Measurements from ENCODE around the gene CCT7.

- TF ChIP-seq EZH2 (IDR thresholded peaks at IDR 0.05) (no peak), MAX (IDR thresholded peaks at IDR 0.05) (no peak), CTCF (IDR thresholded peaks at IDR 0.05 in 2 of 3, conservative IDR thresholded peaks at IDR 0.05 in 1 of 3; ENCODE audit: borderline replicate concordance in 1 of 3, insufficient read depth in 1 of 3, low read depth in 2 of 3, low read length in 2 of 3) (no peak), ZFX (IDR thresholded peaks at IDR 0.05) (no peak), POLR2A (IDR thresholded peaks at IDR 0.05; ENCODE audit: borderline replicate concordance, extremely low read depth, insufficient read depth, insufficient read length) (no peak), YY1 (IDR thresholded peaks at IDR 0.05; ENCODE audit: extremely low read depth, insufficient replicate concordance, low read depth, low read length) (no peak), ELF1 (IDR thresholded peaks at IDR 0.05; ENCODE audit: borderline replicate concordance, low read depth) (no peak), RAD21 (IDR thresholded peaks at IDR 0.05; ENCODE audit: low read depth) (no peak), REST (IDR thresholded peaks at IDR 0.05; ENCODE audit: low read depth) (no peak), POLR2AphosphoS5 (IDR thresholded peaks at IDR 0.05; ENCODE audit: low read depth, low read length) (no peak)
These were observed 30.7 kb downstream of the CCT7 start for GRCh38 chr2:73264783-73265182.

Data from HCT116 (cell line).